ENCODE results near the gene LHPP.

Gene LHPP

DNA sequence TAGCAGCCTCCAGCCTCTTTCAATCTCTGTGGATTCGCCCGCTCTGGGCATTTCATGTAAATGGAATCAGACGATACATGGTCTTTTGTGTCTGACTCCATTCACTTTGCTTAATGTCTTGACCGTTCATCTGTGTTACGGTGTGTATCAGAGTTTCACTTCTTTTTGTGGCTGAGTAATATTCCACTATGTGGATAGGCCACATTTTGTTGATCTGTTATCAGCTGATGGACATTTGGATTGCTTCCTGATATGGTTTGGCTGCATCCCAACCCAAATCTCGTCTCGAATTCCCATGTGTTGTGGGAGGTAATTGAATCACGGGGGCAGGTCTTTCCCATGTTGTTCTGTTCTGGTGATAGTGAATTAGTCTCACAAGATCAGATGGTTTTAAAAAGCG, 109.0 kb downstream of the LHPP start:
- no peak for DNase-seq (ENCODE audit: low read depth, low spot score)
- no peak overlapping the region for H3K9ac ChIP-seq (ENCODE audit: insufficient read length)
- no peak overlapping the region for H3K4me3 ChIP-seq
- TF ChIP-seq EZH2 (IDR thresholded peaks at IDR 0.05) (no peak), POLR2AphosphoS5 (IDR thresholded peaks at IDR 0.05; ENCODE audit: borderline replicate concordance, low read depth, low read length) (no peak), FOXP2 (optimal IDR thresholded peaks at IDR 0.05; ENCODE audit: control extremely low read depth, extremely low read length, insufficient read depth) (no peak)
- no peaks in the 10 kb centered on the region for H3K9me3 ChIP-seq (ENCODE audit: low read depth, low read length)
- no peak overlapping the region for H3K27ac ChIP-seq
- no peaks in the 10 kb centered on the region for H3K36me3 ChIP-seq (ENCODE audit: insufficient read depth, low read length)

DNA sequence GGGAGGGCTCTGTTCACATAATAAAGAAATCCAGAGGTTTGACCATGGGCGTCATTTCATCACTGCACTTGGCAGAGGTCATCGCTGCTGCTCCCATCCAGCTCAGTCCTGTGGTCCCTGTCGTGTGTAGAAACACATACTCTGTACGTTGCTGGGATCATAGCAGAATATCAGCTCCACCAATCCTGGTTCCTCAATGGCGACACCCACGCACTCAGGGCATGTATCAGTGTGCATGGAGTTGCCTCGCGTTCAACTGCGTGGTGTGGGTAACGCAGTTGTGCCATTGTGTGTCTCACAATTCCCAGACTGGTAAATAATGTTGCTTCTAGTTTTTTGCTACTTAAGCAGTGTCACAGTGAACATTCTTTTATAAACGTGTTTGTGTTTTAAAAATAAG, 111.1 kb downstream of the LHPP start:
- H3K9ac ChIP-seq (ENCODE audit: insufficient read length) = no peak overlapping the region
- no peaks in the 10 kb centered on the region for H3K36me3 ChIP-seq (ENCODE audit: insufficient read depth, low read length)
- no peaks in the 10 kb centered on the region for H3K9me3 ChIP-seq (ENCODE audit: low read depth, low read length)
- no peak for DNase-seq (ENCODE audit: low read depth, low spot score)
- TF ChIP-seq POLR2AphosphoS5 (IDR thresholded peaks at IDR 0.05; ENCODE audit: borderline replicate concordance, low read depth, low read length) (no peak), EZH2 (IDR thresholded peaks at IDR 0.05) (no peak), FOXP2 (optimal IDR thresholded peaks at IDR 0.05; ENCODE audit: control extremely low read depth, extremely low read length, insufficient read depth) (no peak)
- H3K4me3 ChIP-seq = no peak overlapping the region
- H3K27ac ChIP-seq = no peak overlapping the region

DNA sequence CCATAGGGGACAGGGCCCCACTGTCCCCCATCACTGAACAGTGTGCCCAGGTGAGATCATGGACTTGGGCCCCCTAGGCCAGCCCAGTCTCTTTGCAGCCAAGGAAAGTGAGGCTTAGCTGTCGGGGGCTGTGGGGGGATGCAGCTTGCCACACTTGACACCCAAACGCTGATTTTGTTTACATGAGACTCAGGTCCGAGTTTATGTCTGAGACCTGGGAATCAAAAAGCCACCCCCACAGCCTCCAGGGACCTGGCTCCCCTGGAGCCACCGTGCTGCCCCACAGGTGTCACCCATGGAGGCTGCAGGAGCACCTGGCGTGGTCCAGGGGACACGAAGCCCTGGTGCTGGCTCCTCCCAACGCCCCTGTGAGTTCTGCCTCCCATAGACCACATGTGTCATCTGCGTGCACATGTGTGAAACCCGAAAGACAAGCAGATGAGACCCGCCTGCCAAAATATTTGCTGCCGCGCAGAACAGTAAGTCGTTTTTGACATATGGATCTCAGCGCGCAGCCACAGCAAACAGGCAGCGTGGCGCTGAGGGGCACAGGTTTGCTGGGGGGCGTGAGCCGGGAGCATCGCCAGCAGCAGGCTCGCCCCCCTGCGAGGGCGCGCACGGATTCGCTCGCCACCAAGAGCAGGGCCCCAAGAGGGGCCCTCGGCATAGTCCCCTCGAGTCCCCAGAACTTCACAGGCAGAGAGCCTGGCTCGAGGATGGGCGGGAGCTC, 112.3 kb downstream of the LHPP start:
- H3K9me3 ChIP-seq (ENCODE audit: low read depth, low read length) = no peaks in the 10 kb centered on the region
- H3K9ac ChIP-seq (ENCODE audit: insufficient read length) = no peak overlapping the region
- no peak for TF ChIP-seq FOXP2 (optimal IDR thresholded peaks at IDR 0.05; ENCODE audit: control extremely low read depth, extremely low read length, insufficient read depth)
- TF ChIP-seq EZH2 (IDR thresholded peaks at IDR 0.05) = no peak
- no peak for TF ChIP-seq POLR2AphosphoS5 (IDR thresholded peaks at IDR 0.05; ENCODE audit: borderline replicate concordance, low read depth, low read length)
- no peak overlapping the region for H3K4me3 ChIP-seq
- DNase-seq (ENCODE audit: low read depth, low spot score) = no peak
- H3K27ac ChIP-seq = no peak overlapping the region
- H3K36me3 ChIP-seq (ENCODE audit: insufficient read depth, low read length) = no peaks in the 10 kb centered on the region

DNA sequence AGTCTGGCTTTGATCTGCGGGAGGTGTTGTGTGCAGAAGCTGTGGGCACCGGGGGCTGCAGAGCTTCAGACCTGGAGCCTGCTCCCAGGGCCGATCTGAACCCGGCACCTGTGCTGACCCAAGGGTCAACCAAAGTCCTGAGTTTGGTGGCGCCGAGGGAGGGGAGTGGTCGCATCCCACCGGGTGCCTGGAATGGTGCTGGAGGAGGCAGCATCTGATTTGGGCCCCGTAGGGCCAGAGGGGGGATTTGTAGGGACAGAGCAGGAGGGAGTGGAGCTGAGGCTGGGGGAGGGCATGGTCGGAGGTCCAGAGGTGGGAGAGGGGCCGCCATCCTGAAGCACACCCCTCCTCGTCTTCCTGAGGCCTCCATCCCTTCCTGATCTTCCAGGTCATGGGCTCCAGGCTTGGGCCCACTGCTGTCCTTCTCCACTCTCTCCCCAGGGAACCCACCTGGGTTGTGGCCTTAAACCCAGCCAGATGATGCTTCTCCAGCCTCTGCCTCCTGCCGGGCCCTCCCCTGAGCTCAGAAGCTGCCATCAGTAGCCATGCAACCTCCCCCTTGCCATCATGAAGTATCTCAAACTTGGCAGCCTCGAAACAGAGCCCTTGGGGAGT, 112.9 kb downstream of the LHPP start:
- Histone ChIP-seq H3K36me3 (ENCODE audit: insufficient read depth, low read length) (no peaks in the 10 kb centered on the region), H3K4me3 (no peak overlapping the region), H3K9me3 (ENCODE audit: low read depth, low read length) (no peaks in the 10 kb centered on the region), H3K27ac (no peak overlapping the region), H3K9ac (ENCODE audit: insufficient read length) (no peak overlapping the region)
- no peak for DNase-seq (ENCODE audit: low read depth, low spot score)
- TF ChIP-seq POLR2AphosphoS5 (IDR thresholded peaks at IDR 0.05; ENCODE audit: borderline replicate concordance, low read depth, low read length) = no peak
- no peak for TF ChIP-seq EZH2 (IDR thresholded peaks at IDR 0.05)
- TF ChIP-seq FOXP2 (optimal IDR thresholded peaks at IDR 0.05; ENCODE audit: control extremely low read depth, extremely low read length, insufficient read depth) = no peak

DNA sequence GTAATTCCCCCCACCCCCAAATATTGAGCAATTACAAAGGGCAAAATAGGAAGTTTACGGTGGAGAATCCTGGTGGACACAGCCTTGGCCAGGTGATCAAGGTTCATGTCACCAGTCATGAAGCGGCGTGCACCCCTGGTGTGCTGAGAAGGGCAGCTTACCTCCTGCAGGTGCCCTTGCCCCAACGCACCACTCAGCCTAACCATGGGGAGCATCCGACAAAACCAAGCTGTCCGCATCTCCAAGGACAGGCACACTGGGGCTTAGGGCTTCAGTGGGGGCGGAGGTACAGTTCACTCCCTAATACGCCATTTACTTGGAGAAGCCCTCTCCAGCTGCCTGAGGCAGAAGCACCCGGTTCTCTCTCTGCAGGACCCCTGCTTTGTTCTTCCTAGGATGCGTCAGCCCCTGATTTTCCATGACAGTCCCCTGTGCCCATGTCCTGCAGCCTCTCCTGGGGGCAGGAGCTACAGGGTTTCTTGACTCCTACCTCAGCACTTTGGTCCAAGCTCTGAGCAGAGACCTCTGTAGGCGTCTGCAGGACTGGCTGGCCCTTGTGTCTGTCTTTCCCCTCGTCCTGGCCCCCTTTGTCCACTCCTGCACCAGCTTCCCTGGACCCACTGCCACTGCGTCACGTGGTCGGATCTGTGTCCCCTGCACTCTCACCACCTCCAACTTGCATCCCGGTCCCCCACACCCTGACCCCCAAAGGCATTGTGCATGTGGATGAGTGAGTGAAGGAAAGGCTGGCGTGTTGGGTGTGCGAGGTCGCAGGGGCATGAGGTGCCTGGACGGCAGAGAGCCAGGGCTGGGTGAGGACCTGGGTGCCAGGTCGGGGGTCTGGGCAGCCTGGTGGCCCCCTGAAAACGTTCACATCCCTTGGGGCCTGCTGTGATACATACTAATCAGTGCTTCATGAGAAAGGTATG, 113.7 kb downstream of the LHPP start:
- Histone ChIP-seq H3K27ac (no peak overlapping the region), H3K4me3 (no peak overlapping the region), H3K9ac (ENCODE audit: insufficient read length) (no peak overlapping the region), H3K9me3 (ENCODE audit: low read depth, low read length) (no peaks in the 10 kb centered on the region), H3K36me3 (ENCODE audit: insufficient read depth, low read length) (no peaks in the 10 kb centered on the region)
- TF ChIP-seq EZH2 (IDR thresholded peaks at IDR 0.05) (no peak), POLR2AphosphoS5 (IDR thresholded peaks at IDR 0.05; ENCODE audit: borderline replicate concordance, low read depth, low read length) (no peak), FOXP2 (optimal IDR thresholded peaks at IDR 0.05; ENCODE audit: control extremely low read depth, extremely low read length, insufficient read depth) (no peak)
- no peak for DNase-seq (ENCODE audit: low read depth, low spot score)

DNA sequence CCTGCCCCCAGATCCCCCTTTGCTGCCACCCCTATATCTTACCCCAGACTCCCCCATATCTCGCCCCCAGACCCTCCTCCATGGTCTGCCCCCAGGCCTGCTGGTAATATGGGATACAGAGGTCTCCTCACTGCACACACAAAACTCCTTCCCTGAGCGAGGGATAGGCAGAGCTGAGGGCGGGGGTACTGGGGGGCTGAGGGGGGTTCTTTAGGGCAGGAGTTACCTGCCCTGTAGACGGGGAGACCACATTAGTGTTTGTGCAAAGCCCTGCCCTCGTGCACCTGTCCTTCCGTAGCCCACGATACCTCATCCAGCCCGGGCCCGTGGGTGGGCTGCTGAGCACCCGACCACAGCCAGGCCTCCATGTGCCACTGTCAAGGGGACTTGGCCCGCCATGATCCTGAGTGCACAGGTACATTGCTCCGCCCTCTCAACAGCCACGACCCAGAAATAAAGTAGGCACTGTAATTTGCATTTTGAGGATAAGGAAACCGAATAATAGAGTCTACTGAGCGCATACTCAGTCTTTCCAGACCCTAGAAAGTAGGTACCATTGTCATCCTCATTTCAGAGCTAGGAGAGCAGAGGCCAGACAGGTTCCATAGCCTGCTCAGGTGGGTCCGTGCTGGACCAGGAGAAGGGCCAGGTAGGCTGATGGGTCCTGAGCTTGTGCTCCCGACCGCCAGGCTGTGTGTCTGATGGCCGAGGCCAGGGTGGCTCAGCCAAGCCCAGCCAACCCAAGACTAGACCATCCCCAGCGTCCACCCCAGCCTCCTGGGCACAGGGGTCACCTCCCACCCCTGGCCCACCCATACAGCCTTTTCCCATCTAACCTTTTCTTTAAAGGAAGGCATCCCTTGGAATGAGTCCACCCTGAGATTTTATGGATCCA, 115.2 kb downstream of the LHPP start:
- no peak overlapping the region for H3K4me3 ChIP-seq
- no peak for DNase-seq (ENCODE audit: low read depth, low spot score)
- no peak overlapping the region for H3K27ac ChIP-seq
- no peak overlapping the region for H3K9ac ChIP-seq (ENCODE audit: insufficient read length)
- no peak for TF ChIP-seq FOXP2 (optimal IDR thresholded peaks at IDR 0.05; ENCODE audit: control extremely low read depth, extremely low read length, insufficient read depth)
- no peak for TF ChIP-seq POLR2AphosphoS5 (IDR thresholded peaks at IDR 0.05; ENCODE audit: borderline replicate concordance, low read depth, low read length)
- no peak for TF ChIP-seq EZH2 (IDR thresholded peaks at IDR 0.05)
- H3K9me3 ChIP-seq (ENCODE audit: low read depth, low read length) = no peaks in the 10 kb centered on the region
- H3K36me3 ChIP-seq (ENCODE audit: insufficient read depth, low read length) = no peaks in the 10 kb centered on the region

DNA sequence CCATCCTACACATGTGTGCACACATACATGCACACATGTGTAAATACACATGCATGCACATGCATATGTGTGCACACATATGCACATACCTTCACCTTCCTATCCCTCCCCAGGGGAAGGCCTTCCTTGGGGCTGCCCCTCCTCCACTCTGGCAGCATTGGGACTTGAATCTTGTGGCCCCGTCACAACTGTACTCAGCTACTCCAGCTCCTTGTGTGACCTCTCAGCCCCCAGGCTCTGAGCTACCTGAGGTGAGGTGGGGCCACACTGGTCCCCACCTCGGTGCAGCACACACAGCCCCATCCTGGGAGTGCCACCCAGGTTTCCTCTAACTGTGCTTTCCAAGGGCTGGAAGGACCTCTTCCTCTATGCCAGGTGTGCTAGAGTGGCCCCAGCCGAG, 116.0 kb downstream of the LHPP start:
- no peak for DNase-seq (ENCODE audit: low read depth, low spot score)
- TF ChIP-seq FOXP2 (optimal IDR thresholded peaks at IDR 0.05; ENCODE audit: control extremely low read depth, extremely low read length, insufficient read depth) (no peak), EZH2 (IDR thresholded peaks at IDR 0.05) (no peak), POLR2AphosphoS5 (IDR thresholded peaks at IDR 0.05; ENCODE audit: borderline replicate concordance, low read depth, low read length) (no peak)
- Histone ChIP-seq H3K27ac (no peak overlapping the region), H3K4me3 (no peak overlapping the region), H3K36me3 (ENCODE audit: insufficient read depth, low read length) (no peaks in the 10 kb centered on the region), H3K9ac (ENCODE audit: insufficient read length) (no peak overlapping the region), H3K9me3 (ENCODE audit: low read depth, low read length) (no peaks in the 10 kb centered on the region)

Measured in SK-N-MC (cell line).